NCI-H187 treated with DMSO at 0.1 percent for 48 hours (cell line): ENCODE measurements around the gene RASA2.
"Not testable (repeated sequence)": the region's sequence is repeated elsewhere in the genome, so short reads cannot be mapped to it uniquely, and the experiment has no call there.

Experiments
- DNase-seq: peaks from one replicate; lab custom pipeline; 2025; lab: John Stamatoyannopoulos, UW

The RASA2 gene

DNA sequence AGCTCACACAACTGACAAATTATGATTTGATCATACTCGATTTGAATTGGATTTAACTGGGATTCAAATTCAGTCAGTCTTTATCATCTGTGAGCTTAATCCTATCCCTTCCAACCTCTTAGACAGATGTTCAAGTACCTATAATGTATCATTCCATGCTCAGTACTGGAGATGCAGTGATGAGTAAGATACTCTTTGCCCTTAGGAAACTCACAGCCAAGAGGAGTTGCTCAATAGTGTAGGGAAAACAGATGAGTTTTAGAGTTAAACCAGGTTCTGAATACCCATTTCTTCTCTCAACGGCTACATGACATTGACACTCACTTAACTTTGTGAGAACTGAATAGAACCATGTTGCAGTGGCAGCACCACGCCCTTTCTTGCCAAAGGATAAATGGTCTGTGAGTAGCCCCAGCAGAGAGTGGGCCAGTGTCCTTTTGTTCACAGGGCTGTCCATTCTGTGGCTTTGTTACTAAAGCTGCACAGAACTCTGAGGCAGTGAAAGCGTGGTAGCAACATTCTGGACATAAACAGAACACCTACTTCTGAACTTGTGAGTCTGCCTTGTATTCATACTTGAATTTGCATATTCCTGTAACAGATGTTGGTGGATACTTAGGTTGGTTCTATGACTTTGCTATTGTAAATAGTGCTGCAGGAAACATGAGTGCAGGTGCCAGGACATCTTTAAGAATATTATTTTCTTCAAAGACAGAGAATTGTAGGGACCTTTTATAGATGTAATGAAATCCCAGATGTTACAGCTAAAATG lies 91.6 kb downstream of the RASA2 start:
- no peak for DNase-seq

DNA sequence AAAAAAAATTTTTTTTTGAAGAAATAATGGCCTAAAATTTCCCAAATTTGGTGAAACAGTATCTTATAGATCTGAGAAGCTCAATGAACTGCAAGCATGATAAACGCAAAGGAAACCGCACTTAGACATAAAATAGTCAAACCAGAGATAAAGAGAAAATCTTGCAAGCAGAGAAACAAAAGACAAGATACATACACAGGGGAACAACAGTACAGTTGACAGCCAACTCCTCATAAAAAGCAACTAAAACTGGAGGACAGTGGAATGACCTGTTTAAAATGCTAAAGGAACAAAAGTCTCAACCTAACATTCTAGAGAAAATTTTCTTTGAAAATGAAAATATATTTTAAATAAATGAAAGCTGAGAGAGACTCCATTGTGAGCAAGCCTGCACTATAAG lies 107.5 kb downstream of the RASA2 start:
- no peak for DNase-seq

DNA sequence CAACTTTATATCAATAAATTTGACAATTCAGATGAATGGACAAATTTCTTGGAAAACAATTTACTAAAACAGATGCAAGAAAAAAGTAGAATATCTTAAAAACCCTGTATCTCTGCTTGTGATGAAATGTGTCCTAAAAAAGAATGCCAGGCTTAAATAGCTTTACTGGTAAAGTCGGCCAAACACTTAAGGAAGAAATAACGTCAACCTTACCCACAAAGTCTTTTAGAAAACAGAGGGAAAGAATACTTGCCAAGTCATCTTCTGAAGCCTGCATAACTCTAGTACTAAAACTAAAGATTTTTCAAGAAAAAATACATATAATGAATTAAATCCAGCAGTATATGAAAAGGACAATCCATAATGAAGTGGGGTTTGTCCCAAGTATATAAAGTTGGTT lies 111.1 kb downstream of the RASA2 start:
- DNase-seq = no peak

- DNase-seq = no peak
Measured at GRCh38 chr3:141600331-141600730, 113.5 kb downstream of the RASA2 start.

DNA sequence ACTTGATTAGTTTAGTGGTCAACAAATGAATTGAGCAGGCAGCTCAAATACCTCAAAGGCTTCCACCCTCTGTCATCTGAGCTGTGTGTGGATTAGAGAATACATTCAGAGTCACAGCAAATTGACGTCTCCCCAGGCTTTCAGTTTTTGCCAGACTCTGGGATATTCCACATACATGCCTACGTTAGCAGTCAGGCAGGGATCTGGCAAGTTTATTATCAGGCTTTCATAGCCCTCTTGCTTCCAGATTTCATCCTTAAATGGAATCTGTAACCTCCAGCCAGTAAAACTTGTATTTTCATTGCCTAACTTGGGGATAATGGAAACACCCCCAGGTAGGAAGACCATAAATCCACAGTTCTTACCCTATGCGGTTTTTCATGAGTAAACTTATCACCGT lies 115.9 kb downstream of the RASA2 start:
- DNase-seq = no peak

DNA sequence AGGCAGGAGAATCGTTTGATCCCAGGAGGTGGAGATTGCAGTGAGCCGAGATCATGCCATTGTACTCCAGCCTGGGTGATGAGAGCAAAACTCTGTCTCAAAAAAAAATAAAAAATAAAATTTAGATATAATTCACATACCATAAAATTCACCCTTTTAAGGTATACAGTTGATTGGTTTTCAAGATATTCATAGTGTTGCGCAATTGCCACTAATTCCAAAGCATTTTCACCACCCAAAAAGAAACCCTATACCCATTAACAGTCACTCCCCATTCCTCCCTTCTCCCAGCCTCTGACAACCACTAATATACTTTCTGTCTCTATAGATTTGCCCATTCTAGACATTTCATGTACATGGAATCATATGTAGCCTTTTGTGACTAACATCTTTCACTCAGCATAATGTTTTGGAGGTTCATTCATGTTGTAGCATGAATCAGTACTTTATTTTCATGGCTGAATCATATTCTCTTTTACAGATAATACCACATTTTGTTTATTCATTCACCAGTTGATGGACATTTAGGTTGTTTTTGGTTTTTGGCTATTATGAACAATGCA lies 116.7 kb downstream of the RASA2 start:
- no peak for DNase-seq

DNA sequence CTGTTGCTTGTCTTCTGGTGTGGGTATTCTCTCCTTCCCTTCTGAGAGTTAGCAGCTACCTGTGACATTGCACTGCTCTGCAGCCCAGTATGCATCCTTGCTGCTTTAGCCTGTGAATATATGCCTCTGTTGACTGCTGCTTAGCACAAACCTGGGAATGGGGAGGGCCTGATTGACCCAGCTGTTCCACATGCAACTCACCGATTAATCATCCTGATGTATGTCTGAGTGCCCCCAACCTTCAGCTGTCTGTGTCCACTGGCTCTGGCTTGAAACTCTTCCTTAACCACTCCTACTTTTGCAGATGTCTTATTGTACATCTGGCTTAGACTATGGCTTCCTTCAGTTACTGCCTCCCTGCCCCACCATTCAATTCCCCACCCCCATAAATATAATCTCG lies 119.1 kb downstream of the RASA2 start:
- no peak for DNase-seq

- DNase-seq = no peak
Measured at GRCh38 chr3:141608438-141608837, 121.6 kb downstream of the RASA2 start.

DNA sequence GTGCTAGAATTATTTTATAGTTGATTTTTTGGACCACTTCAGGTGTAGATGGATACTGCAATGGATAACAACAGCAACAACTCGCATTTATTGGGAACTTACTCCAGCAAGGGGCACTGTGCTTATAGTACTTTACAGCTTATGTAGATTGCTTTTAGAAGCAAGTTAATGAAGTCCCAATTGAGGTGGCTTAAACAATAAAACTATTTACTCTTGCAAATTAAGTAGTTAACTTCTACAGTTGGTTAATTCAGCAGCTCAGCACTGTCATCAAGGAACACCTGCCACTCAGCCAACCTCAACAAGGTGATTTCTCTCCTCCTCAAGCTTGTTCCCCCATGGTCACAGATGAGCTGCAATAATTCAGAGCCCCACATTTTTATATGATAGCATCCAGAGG lies 124.1 kb downstream of the RASA2 start:
- DNase-seq = no peak

GRCh38 chr3:141618103-141618910 lies 131.5 kb downstream of the RASA2 start:
- no peak for DNase-seq

DNA sequence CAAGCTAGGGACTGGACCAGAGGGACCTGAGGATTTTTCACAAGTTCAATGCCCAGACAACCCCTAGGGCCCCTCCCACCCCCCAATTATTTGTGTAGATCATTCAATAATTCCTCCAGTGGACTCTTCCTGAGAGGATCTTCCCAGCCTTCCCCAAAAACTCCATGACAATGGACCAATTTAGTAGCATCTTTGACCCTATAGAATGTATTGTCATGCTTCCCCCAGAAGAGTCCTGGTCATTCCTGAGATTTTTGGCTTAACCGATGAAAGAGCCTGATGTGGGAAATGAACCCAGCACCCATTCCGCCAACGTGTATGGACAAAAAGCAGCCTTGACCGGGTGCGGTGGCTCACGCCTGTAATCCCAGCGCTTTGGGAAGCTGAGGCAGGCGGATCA lies 132.1 kb downstream of the RASA2 start:
- DNase-seq = no peak

DNA sequence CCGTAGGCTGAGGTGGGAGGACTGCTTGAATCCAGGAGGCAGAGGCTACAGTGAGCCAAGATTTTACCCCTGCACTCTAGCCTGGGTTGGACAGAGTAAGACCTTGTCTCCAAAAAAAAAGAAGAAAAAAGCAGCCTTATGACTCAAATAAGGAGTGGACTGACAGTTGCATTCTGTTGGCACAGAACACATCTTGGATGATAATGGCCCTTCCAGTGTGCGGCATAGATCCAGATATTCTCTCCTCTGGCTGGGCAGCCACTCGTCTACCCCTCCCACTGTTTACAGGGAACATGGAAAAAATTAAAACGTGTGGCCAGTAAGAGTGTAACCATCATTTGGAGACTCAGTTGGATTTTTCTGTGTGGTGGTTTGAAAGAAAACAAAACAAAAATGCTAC lies 132.6 kb downstream of the RASA2 start:
- DNase-seq = no peak

- no peak for DNase-seq
Measured at GRCh38 chr3:141623691-141624090, 136.9 kb downstream of the RASA2 start.

DNA sequence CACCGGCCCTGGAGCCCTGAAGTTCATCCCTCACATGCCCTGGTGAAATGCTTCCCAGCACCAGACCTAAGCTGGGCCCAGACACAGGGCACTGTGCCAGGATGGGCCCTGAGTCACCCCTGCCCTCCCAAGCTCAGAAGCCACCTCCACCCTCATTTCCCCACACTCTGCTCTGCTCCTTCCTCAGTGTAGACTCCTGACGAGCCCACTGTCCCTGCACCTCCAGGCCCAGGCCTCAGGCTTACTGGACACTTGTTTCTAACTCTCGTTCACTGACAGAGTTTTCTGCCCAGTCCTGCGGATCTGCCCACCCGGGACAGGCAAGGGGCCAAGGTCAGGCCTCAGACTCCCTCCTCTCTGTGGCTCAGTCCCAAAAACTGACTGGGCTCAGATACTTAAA lies 138.7 kb downstream of the RASA2 start:
- DNase-seq = no peak

DNA sequence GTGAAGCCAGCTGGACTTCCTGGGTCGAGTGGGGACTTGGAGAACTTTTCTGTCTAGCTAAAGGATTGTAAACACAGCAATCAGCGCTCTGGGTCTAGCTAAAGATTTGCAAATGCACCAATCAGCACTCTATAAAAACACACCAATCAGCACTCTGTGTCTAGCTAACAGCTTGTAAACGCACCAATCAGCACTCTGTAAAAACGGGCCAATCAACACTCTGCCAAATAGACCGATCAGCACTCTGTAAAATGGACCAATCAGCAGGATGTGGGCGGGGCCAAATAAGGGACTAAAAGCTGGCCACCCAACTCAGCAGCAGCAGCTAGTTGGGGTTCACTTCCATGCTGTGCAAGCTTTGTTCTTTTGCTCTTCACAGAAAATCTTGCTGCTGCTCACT lies 141.5 kb downstream of the RASA2 start:
- DNase-seq = not testable (repeated sequence)

GRCh38 chr3:141628868-141629441 lies 142.1 kb downstream of the RASA2 start:
- not testable (repeated sequence) for DNase-seq

DNA sequence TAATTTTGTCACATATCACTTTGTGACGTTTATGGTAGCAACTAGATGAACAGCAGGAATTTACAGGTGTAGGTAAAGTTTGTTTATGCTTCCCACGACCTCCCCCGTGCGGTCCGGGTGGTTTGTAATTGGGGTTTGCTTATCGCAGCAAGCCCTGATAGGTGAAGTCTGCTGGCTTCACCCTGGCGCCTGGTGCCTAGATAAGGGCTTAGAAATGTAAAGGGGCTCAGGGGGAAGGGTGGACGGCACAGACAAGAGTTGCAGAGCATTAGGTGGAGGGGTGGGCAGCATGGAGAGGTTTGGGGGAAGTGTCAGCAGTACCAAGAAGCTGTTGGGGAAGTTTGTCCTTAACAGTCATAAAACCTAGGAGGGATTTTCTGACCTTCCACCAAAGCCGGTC lies 143.1 kb downstream of the RASA2 start:
- DNase-seq = no peak

DNA sequence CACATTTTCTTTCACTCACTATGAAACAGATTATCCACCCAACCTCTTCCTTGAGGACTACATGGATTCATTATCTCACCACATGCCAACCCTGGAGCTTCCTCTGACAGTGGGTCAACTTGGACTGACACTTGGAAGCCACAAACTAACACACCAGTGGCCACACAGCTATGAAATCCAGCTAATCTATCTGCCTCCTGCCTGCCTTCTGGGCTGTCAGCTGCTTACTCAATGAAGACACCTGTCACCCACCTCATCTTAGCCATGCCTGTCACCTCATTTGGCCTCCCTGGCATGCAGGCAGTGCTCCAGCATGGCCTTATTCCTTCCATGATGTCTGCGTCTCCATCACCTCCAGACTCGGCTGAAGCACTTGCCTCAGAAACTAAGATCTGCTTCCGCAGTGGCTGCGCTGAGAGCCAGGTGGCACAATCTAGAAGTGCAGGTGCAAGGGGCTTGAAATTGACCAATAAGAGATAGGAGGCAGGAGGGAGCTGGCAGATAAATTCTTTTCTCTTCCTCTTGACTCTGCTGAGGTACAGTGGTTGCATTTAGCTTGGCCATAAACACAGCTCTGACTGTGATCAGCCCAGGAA lies 146.1 kb downstream of the RASA2 start:
- DNase-seq = no peak

- no peak for DNase-seq
Measured at GRCh38 chr3:141642215-141642614, 155.4 kb downstream of the RASA2 start.

- DNase-seq = no peak
Measured at GRCh38 chr3:141643391-141643790, 156.6 kb downstream of the RASA2 start.

DNA sequence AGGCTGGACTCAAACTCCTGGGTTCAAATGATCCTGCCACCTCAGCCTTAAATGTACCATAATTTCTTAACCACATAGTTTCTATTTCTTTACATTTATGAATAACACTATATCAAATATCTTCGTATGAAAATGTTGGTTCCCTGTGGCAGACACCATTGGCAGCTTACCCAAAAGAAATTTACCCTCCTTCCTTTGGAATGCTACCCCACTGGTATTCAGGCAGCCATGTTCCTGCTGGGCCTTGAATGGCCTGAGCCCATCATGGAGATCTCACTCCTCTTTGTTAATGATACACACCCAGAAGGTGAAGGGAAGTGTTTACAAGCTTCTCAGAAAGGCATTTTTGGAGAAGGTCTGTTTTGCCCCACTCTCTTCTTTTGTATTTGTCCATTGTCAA lies 157.0 kb downstream of the RASA2 start:
- DNase-seq = no peak

DNA sequence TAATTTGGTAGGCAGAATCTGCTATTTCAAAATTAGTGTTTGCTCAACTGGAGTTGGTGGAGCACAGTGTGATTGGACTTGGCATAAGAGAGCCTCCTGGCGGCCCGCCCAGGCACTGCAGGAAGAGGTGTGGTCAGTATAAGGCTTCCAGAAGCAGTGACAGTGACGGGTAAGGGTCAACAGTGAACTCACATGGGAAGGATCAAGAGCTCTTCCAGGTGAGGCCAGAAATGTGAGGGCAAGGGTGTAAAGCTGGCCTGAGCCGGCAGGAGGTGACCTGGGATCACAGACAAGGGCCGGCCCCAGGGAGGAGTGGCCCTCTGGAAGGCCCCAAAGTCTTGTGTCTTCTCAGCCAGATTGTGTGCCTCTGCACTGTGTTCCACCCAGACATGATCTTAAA lies 158.1 kb downstream of the RASA2 start:
- no peak for DNase-seq
